Keratinocyte (primary cell): ENCODE measurements around the gene CDH13. TPM values are rescaled to one million over a fixed set of nuclear protein-coding genes. Genes with fewer than 3 reads are reported as not detected.

Source experiments
- DNase-seq: peaks from one replicate; pipeline ENCODE4 v3.0.0-alpha.2; 2011; ENCODE audit warnings: low read depth, missing footprints, low spot score
- FAIRE-seq: peaks from 2 replicates; lab custom pipeline; 2011; peaks lifted over from hg19 to GRCh38; lab: Jason Lieb, UNC
- H2AFZ ChIP-seq: 2 replicates; pipeline ENCODE4 v1.6.0; 2012; ENCODE audit warnings: low read length, control low read depth, inconsistent platforms; ENCODE audit not compliant: control insufficient read depth
- H3K27ac ChIP-seq: 2 replicates; pipeline ENCODE4 v1.5.1; 2011; ENCODE audit warnings: low read length; ENCODE audit not compliant: control insufficient read depth, insufficient read depth
- H3K27me3 ChIP-seq: 3 replicates; pipeline ENCODE4 v1.6.0; 2011; ENCODE audit warnings: low read length; ENCODE audit not compliant: control insufficient read depth, insufficient read depth; ENCODE audit errors: extremely low read depth
- H3K36me3 ChIP-seq, 2 experiments: 2 replicates in 1 of 2; 3 replicates in 1 of 2; pipeline ENCODE4 v1.5.1; 2011; ENCODE audit warnings: low read length in 2 of 2, mild to moderate bottlenecking in 1 of 2; ENCODE audit not compliant: control insufficient read depth in 2 of 2, insufficient read depth in 2 of 2; ENCODE audit errors: extremely low read depth in 1 of 2
- H3K4me1 ChIP-seq: 3 replicates; pipeline ENCODE4 v1.5.1; 2011; ENCODE audit warnings: low read length; ENCODE audit not compliant: control insufficient read depth, insufficient read depth; ENCODE audit errors: extremely low read depth
- H3K4me2 ChIP-seq: 3 replicates; pipeline ENCODE4 v1.6.0; 2011; ENCODE audit warnings: low read depth, low read length; ENCODE audit not compliant: control insufficient read depth, insufficient read depth; ENCODE audit errors: extremely low read depth
- H3K4me3 ChIP-seq, 3 experiments: fragments of 200-600 bp in 1 of 3; sonication (generic) in 1 of 3; 2 replicates in 2 of 3; 3 replicates in 1 of 3; pipeline ENCODE4 v1.5.1; 2011 to 2016; ENCODE audit warnings: low read length in 3 of 3, mild to moderate bottlenecking in 3 of 3, control low read depth in 2 of 3, inconsistent platforms in 1 of 3, low read depth in 1 of 3, mixed read lengths in 1 of 3, mixed run types in 1 of 3, moderate library complexity in 1 of 3; ENCODE audit not compliant: control insufficient read depth in 2 of 3, insufficient read depth in 2 of 3; ENCODE audit errors: extremely low read depth in 1 of 3
- H3K79me2 ChIP-seq: 2 replicates; pipeline ENCODE4 v1.6.0; 2012; ENCODE audit warnings: low read length; ENCODE audit not compliant: control insufficient read depth, insufficient read depth
- H3K9ac ChIP-seq: 3 replicates; pipeline ENCODE4 v1.6.0; 2011; ENCODE audit warnings: low read length; ENCODE audit not compliant: control insufficient read depth, insufficient read depth; ENCODE audit errors: extremely low read depth
- H3K9me1 ChIP-seq: 3 replicates; pipeline ENCODE4 v1.6.0; 2011; ENCODE audit warnings: low read length; ENCODE audit not compliant: control insufficient read depth, insufficient read depth; ENCODE audit errors: extremely low read depth
- H3K9me3 ChIP-seq: 2 replicates; pipeline ENCODE4 v1.5.1; 2012; ENCODE audit warnings: low read depth, low read length; ENCODE audit not compliant: control insufficient read depth
- H4K20me1 ChIP-seq: 3 replicates; pipeline ENCODE4 v1.6.0; 2011; ENCODE audit warnings: low read length; ENCODE audit not compliant: control insufficient read depth, insufficient read depth; ENCODE audit errors: extremely low read depth
- EZH2 ChIP-seq: IDR thresholded peaks from one replicate; pipeline ENCODE4 v1.6.1; 2012; ENCODE audit warnings: inconsistent platforms, mild to moderate bottlenecking, low read length, moderate library complexity
- dilution Hi-C: fragments of 300-500 bp; cut with MboI; formaldehyde crosslinking; loops from one replicate; pipeline ENCODE4 v1.7.0; 2020; ENCODE audit warnings: low sequenced_read_pairs; ENCODE audit not compliant: extremely low pct_ligation_motif_present
- polyA plus RNA-seq, 5 experiments: library from polyadenylated mRNA; depleted of rRNA in 3 of 5; stranded (reverse) in 3 of 5; stranded (forward) in 1 of 5; unstranded in 1 of 5; fragments of >200 nt; gene quantifications; 1 replicate in 1 of 5; 2 replicates in 3 of 5; 3 replicates in 1 of 5; pipeline versions ENCODE4 v1.2.1 to v1.2.3, GENCODE V29; 2011 to 2012; ENCODE audit warnings: missing spikeins in 2 of 5, low read depth in 1 of 5, low replicate concordance in 1 of 5
- TF ChIP-seq, protein P1 (sequence below), 3 experiments: IDR thresholded peaks in 1 of 3; conservative IDR thresholded peaks in 1 of 3; optimal IDR thresholded peaks in 1 of 3; 2 replicates in 2 of 3; 3 replicates in 1 of 3; pipeline versions ENCODE3 to v1.5.1; 2011; ENCODE audit warnings: low read length in 3 of 3, mild to moderate bottlenecking in 3 of 3, moderate library complexity in 2 of 3, control low read depth in 1 of 3, inconsistent platforms in 1 of 3; ENCODE audit not compliant: insufficient read depth in 2 of 3; ENCODE audit errors: extremely low read depth in 1 of 3

The CDH13 gene
- polyA plus RNA-seq, 1 donor (not counting 4 experiments of a cell fraction or from before 2014, with no cell fraction given) = 111 TPM

DNA sequence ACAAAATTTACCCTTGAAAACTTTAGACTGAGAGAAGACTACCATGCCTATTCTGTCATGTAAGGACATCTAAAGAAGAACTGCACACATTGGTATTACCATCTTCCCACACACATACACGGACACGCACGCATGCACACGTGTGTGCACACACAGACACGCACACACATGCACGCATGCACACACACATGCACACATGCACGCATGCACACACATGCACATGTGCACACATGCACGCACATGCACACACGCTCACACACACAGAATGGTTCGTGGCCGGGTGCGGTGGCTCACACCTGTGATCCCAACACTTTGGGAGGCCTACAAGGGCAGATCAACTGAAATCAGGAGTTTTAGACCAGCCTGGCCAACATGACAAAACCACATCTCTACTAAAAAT is 884.1 kb downstream of the CDH13 start:
- H3K4me2 ChIP-seq = no peak overlapping the region
- no peak overlapping the region for H3K4me3 ChIP-seq
- H3K9me3 ChIP-seq = no peaks in the 10 kb centered on the region
- FAIRE-seq = no peak
- peaks cover 7% of the 10 kb centered on the region for H3K4me1 ChIP-seq
- TF ChIP-seq, protein P1, sequence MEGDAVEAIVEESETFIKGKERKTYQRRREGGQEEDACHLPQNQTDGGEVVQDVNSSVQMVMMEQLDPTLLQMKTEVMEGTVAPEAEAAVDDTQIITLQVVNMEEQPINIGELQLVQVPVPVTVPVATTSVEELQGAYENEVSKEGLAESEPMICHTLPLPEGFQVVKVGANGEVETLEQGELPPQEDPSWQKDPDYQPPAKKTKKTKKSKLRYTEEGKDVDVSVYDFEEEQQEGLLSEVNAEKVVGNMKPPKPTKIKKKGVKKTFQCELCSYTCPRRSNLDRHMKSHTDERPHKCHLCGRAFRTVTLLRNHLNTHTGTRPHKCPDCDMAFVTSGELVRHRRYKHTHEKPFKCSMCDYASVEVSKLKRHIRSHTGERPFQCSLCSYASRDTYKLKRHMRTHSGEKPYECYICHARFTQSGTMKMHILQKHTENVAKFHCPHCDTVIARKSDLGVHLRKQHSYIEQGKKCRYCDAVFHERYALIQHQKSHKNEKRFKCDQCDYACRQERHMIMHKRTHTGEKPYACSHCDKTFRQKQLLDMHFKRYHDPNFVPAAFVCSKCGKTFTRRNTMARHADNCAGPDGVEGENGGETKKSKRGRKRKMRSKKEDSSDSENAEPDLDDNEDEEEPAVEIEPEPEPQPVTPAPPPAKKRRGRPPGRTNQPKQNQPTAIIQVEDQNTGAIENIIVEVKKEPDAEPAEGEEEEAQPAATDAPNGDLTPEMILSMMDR (optimal IDR thresholded peaks at IDR 0.05 in 1 of 3, IDR thresholded peaks at IDR 0.05 in 1 of 3, conservative IDR thresholded peaks at IDR 0.05 in 1 of 3; ENCODE audit: extremely low read depth in 1 of 3, insufficient read depth in 2 of 3, low read length in 3 of 3) = no peak
- no peak for TF ChIP-seq EZH2
- no peaks in the 10 kb centered on the region for H3K79me2 ChIP-seq
- H3K27me3 ChIP-seq = no peaks in the 10 kb centered on the region
- H3K9ac ChIP-seq = no peak overlapping the region
- H3K27ac ChIP-seq = no peak overlapping the region
- H4K20me1 ChIP-seq = no peaks in the 10 kb centered on the region
- dilution Hi-C loops = no loop called here
- no peaks in the 10 kb centered on the region for H3K9me1 ChIP-seq
- no peak for DNase-seq
- H3K36me3 ChIP-seq = no peaks in the 10 kb centered on the region
- H2AFZ ChIP-seq = no peak overlapping the region

DNA sequence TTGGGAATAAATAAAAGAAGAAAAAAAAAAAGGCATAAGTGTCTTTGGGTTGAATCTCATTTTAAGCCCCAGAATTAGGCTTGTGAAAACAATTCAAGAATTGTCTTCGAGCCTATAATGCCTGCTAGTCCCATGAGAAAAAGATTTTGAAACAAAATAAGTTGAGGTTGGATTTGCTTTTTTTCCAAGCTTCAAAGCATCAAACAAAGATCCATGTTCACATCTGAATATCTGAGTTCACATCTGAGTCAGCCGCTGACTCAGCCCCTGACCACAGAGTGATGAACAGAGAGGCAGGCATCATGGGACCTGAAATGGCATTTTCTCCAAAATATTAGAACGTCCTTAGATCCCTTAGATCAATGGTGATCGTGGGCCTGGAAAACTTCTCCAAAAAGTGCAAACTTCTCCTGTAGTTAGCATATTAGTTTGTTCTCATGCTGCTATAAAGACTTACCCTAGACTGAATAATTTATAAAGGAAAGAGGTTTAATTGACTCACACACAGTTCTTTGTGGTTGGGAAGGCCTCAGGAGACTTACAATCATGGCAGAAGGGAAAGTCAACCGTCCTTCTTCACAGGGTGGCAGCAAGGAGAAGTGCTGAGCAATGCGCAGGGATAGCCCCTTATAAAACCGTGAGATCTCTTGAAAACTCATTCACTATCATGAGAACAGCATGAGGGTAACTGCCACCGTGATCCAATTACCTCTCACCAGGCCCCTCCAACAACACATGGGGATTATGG is 886.4 kb downstream of the CDH13 start:
- Histone ChIP-seq H3K9me1 (no peaks in the 10 kb centered on the region), H3K27me3 (no peaks in the 10 kb centered on the region), H3K36me3 (no peaks in the 10 kb centered on the region), H3K79me2 (no peaks in the 10 kb centered on the region), H3K4me1 (peaks cover 7% of the 10 kb centered on the region), H3K27ac (peak overlapping the region; percentile 30), H2AFZ (no peak overlapping the region), H3K9ac (no peak overlapping the region), H4K20me1 (no peaks in the 10 kb centered on the region), H3K4me2 (no peak overlapping the region), H3K9me3 (no peaks in the 10 kb centered on the region), H3K4me3 (no peak overlapping the region)
- TF ChIP-seq, protein P1 (optimal IDR thresholded peaks at IDR 0.05 in 1 of 3, IDR thresholded peaks at IDR 0.05 in 1 of 3, conservative IDR thresholded peaks at IDR 0.05 in 1 of 3; ENCODE audit: extremely low read depth in 1 of 3, insufficient read depth in 2 of 3, low read length in 3 of 3) = no peak
- DNase-seq = no peak
- FAIRE-seq = peak; percentile 87
- dilution Hi-C loops = no loop called here
